Neuron (in vitro differentiated cells): Measurements from ENCODE around the gene VPS4A.

ENCODE experiments used
- H2AFZ ChIP-seq: one replicate; pipeline ENCODE4 v1.6.1; 2013; ENCODE audit warnings: low read depth, mild to moderate bottlenecking, inconsistent platforms, low read length, moderate library complexity
- H3K27me3 ChIP-seq: one replicate; pipeline ENCODE4 v1.6.1; 2013; ENCODE audit warnings: low read length; ENCODE audit not compliant: insufficient read depth
- H3K36me3 ChIP-seq: one replicate; pipeline ENCODE4 v1.6.1; 2013; ENCODE audit warnings: low read length; ENCODE audit not compliant: insufficient read depth
- H3K4me1 ChIP-seq: one replicate; pipeline ENCODE4 v1.6.1; 2013; ENCODE audit warnings: low read length; ENCODE audit not compliant: insufficient read depth
- H3K4me3 ChIP-seq: 2 replicates; pipeline ENCODE4 v1.5.1; 2013; ENCODE audit warnings: mild to moderate bottlenecking, low read length, moderate library complexity
- H3K9me3 ChIP-seq: one replicate; pipeline ENCODE4 v1.6.1; 2013; ENCODE audit warnings: low read length

VPS4A gene

DNA sequence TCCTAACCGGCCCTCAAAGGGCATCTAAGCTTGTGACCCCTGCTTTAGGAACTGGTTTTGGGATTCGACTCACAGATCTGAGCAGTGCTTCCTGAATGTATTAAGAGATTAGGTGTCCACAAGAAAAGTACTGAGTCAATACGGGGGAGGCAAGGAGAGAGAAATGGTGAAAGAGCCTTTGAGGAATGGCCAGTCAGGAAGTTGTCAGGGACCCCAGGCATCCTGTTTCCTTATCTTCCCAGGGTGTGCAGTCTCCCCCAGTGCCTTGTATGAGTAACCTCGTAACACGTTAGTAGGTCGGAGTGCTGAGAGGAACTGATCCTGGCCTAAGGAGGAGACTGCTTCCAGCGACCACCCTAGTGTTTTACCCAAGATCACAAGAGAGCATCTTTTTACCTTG is 56.8 kb downstream of the VPS4A start:
- Histone ChIP-seq H2AFZ (no peak overlapping the region), H3K9me3 (no peaks in the 10 kb centered on the region), H3K4me1 (no peaks in the 10 kb centered on the region), H3K4me3 (no peak overlapping the region), H3K27me3 (no peaks in the 10 kb centered on the region), H3K36me3 (peaks cover 80% of the 10 kb centered on the region)

DNA sequence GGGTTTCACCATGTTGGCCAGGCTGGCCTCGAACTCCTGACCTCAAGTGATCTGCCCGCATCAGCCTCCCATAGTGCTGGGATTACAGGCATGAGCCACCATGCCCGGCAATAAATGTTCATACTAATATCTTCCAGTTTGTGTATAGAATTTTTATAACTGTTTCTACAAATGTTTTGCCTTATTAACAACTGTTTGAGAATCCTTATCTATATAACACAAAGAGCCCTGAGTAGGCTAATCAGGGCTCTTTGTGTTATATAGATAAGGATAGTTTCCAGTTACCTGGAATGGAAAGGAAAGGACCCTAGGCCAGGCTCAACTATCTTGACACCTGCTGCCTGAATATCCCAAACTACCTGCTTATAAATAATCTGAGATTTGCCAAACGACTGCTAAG is 57.7 kb downstream of the VPS4A start:
- H3K4me3 ChIP-seq = no peak overlapping the region
- H3K36me3 ChIP-seq = peaks cover 80% of the 10 kb centered on the region
- H3K27me3 ChIP-seq = no peaks in the 10 kb centered on the region
- no peaks in the 10 kb centered on the region for H3K9me3 ChIP-seq
- H3K4me1 ChIP-seq = no peaks in the 10 kb centered on the region
- H2AFZ ChIP-seq = no peak overlapping the region

DNA sequence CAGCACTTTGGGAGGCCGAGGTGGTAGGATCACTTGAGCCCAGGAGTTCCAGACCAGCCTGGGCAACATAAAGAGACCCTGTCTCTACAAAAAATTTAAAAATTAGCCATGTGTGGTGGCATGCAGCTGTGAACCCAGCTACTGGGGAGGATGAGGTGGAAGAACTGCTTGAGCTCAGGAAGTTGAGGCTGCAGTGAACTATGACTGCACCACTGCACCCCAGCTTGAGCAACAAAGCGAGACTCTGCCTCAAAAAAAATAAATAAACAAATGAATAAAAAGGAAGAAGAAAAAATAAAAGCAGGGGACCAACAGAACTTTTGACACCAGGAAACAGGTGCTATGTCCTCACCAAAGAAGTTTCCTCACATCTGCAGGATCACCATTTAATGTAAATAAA is 60.4 kb downstream of the VPS4A start:
- H2AFZ ChIP-seq = no peak overlapping the region

DNA sequence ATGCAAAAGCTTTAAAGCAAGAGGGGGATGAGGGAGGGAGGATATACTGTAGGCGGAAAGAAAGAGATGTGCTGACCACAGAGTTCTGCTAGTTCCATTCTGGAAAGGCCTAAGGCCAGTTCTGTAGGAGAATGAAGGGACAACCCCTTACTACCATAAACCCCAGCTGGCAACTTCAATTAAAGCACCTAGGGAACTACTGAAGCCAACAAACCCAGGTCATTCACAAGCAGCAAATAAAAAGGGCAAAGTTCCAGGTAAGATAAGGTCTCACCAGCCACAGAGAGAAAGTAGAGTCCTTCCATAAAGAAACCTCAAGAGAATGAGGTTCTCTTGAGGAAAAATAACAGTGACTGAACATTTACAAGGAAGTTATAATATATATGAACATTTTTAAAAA is 61.9 kb downstream of the VPS4A start:
- H3K9me3 ChIP-seq = no peaks in the 10 kb centered on the region
- H3K36me3 ChIP-seq = peaks cover 64% of the 10 kb centered on the region
- H3K4me1 ChIP-seq = no peaks in the 10 kb centered on the region
- no peak overlapping the region for H3K4me3 ChIP-seq
- no peak overlapping the region for H2AFZ ChIP-seq
- H3K27me3 ChIP-seq = no peaks in the 10 kb centered on the region

More for the DNA sequence above, 60.4 kb downstream of the VPS4A start:
- H3K9me3 ChIP-seq = no peaks in the 10 kb centered on the region
- H3K4me1 ChIP-seq = no peaks in the 10 kb centered on the region
- H3K36me3 ChIP-seq = peaks cover 70% of the 10 kb centered on the region
- no peak overlapping the region for H3K4me3 ChIP-seq
- no peaks in the 10 kb centered on the region for H3K27me3 ChIP-seq
